ENCODE measurements around the gene ITPR2.

GRCh38 chr12:26595806-26596205, 237.2 kb downstream of the ITPR2 start:
- TF ChIP-seq CTCF (conservative IDR thresholded peaks at IDR 0.05; ENCODE audit: low read length) (no peak), EZH2phosphoT487 (IDR thresholded peaks at IDR 0.05; ENCODE audit: borderline replicate concordance, low read depth, low read length) (no peak)
